ENCODE data around the gene TMEM8B.
A peak's percentile ranks its signal among the peaks of the same experiment; 100 is the strongest.

Gene TMEM8B

GRCh38 chr9:35814106-35814840, 14.8 kb upstream of the TMEM8B start:
- Histone ChIP-seq H3K9me3 (ENCODE audit: control insufficient read depth, insufficient read depth, low read length) (no peaks in the 10 kb centered on the region), H3K9ac (ENCODE audit: low read depth, low read length) (peak overlapping the region; percentile 79), H3K27me3 (ENCODE audit: control insufficient read depth, insufficient read depth, low read length) (no peaks in the 10 kb centered on the region), H3K4me3 (ENCODE audit: low read depth, low read length) (peak overlapping the region; percentile 82), H3K36me3 (ENCODE audit: control insufficient read depth, insufficient read depth, low read length) (no peaks in the 10 kb centered on the region), H3K4me1 (ENCODE audit: control insufficient read depth, insufficient read depth, low read length) (peaks cover 10% of the 10 kb centered on the region)

DNA sequence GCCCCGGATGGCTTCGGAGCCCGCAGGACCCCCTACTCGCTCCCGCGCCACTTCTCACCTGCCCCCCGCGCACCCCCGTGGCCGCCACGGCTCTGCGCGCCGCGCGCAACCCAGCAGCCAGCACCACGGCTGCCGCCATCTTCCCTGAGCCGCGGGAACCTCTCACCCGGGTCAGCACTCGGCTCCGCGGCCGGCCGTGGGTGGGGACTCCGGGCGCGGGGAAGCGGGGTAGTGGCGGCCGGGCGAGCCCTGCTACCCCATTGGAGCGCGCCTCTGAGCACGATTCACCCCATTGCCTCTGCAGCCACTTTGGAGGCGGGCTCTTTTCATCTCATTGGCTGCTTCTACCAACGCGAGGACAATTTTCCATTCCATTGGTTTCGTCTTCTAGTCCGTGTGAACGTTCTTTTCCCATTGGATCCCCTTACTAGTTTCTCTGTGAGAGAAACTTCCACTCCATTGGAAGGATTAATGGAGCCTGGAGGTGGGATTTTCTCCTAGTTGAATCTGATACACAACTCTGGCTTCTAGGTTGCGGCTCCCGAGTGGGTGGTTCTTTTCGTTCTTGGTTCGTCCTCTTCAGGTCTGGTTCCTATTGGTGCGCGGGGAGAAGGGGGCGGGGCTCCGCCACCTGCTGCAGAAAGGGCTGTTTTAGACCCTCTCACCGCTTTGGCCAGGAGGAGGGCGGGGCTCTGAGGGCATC, 14.0 kb upstream of the TMEM8B start, which contains the start of gene HINT2:
Gene HINT2 (minus strand): TSS at position 202 of the 703 bp plus-strand sequence. CDS start 63 bp downstream, at position 139.
- Histone ChIP-seq H3K36me3 (ENCODE audit: control insufficient read depth, insufficient read depth, low read length) (no peaks in the 10 kb centered on the region), H3K27me3 (ENCODE audit: control insufficient read depth, insufficient read depth, low read length) (no peaks in the 10 kb centered on the region)

GRCh38 chr9:35816708-35817107, 12.3 kb upstream of the TMEM8B start:
- Histone ChIP-seq H3K9me3 (ENCODE audit: control insufficient read depth, insufficient read depth, low read length) (no peaks in the 10 kb centered on the region), H3K4me3 (ENCODE audit: low read depth, low read length) (no peak overlapping the region), H3K9ac (ENCODE audit: low read depth, low read length) (no peak overlapping the region), H3K36me3 (ENCODE audit: control insufficient read depth, insufficient read depth, low read length) (no peaks in the 10 kb centered on the region), H3K4me1 (ENCODE audit: control insufficient read depth, insufficient read depth, low read length) (peaks cover 10% of the 10 kb centered on the region), H3K27me3 (ENCODE audit: control insufficient read depth, insufficient read depth, low read length) (no peaks in the 10 kb centered on the region)

More for the DNA sequence above, 14.0 kb upstream of the TMEM8B start, which contains the start of gene HINT2:
- Histone ChIP-seq H3K4me3 (ENCODE audit: low read depth, low read length) (peak within 1 kb of the TSS; percentile 82), H3K9ac (ENCODE audit: low read depth, low read length) (peak within 1 kb of the TSS; percentile 79), H3K9me3 (ENCODE audit: control insufficient read depth, insufficient read depth, low read length) (no peaks in the 10 kb centered on the region), H3K4me1 (ENCODE audit: control insufficient read depth, insufficient read depth, low read length) (peaks cover 10% of the 10 kb centered on the region)

- H3K27me3 ChIP-seq (ENCODE audit: control insufficient read depth, insufficient read depth, low read length), result no peaks in the 10 kb centered on the region
- H3K36me3 ChIP-seq (ENCODE audit: control insufficient read depth, insufficient read depth, low read length), result no peaks in the 10 kb centered on the region
Measured at GRCh38 chr9:35818341-35818740, 10.7 kb upstream of the TMEM8B start.

DNA sequence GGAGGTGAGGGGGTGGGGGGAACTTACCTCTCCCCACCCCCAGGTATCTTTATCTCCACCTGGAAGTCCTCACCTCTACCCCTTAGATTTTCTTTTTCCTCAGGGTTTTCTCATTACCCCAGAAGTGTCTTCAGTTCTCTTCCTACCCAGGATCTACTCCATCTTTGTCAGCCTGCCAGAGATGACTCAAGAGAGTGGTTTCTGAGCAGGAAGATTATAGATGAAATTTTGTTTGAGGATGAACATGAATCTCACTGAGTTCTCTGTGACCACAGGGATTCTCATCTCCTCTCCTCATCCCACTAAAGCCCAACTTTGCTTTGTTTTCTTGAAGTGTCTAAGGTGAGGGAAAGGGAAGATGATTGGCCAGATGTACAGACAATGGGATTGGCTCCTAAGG, 9.0 kb upstream of the TMEM8B start:
- Histone ChIP-seq H3K9ac (ENCODE audit: low read depth, low read length) (no peak overlapping the region), H3K9me3 (ENCODE audit: control insufficient read depth, insufficient read depth, low read length) (no peaks in the 10 kb centered on the region), H3K4me3 (ENCODE audit: low read depth, low read length) (no peak overlapping the region), H3K4me1 (ENCODE audit: control insufficient read depth, insufficient read depth, low read length) (peaks cover 10% of the 10 kb centered on the region), H3K36me3 (ENCODE audit: control insufficient read depth, insufficient read depth, low read length) (no peaks in the 10 kb centered on the region), H3K27me3 (ENCODE audit: control insufficient read depth, insufficient read depth, low read length) (no peaks in the 10 kb centered on the region)

More at GRCh38 chr9:35818341-35818740, 10.7 kb upstream of the TMEM8B start:
- no peak overlapping the region for H3K9ac ChIP-seq (ENCODE audit: low read depth, low read length)
- H3K4me3 ChIP-seq (ENCODE audit: low read depth, low read length), result no peak overlapping the region
- peaks cover 14% of the 10 kb centered on the region for H3K4me1 ChIP-seq (ENCODE audit: control insufficient read depth, insufficient read depth, low read length)
- H3K9me3 ChIP-seq (ENCODE audit: control insufficient read depth, insufficient read depth, low read length), result no peaks in the 10 kb centered on the region

GRCh38 chr9:35822926-35823325, 6.1 kb upstream of the TMEM8B start:
- H3K9me3 ChIP-seq (ENCODE audit: control insufficient read depth, insufficient read depth, low read length), result no peaks in the 10 kb centered on the region
- H3K4me3 ChIP-seq (ENCODE audit: low read depth, low read length), result no peak overlapping the region
- no peaks in the 10 kb centered on the region for H3K36me3 ChIP-seq (ENCODE audit: control insufficient read depth, insufficient read depth, low read length)
- no peak overlapping the region for H3K9ac ChIP-seq (ENCODE audit: low read depth, low read length)
- H3K4me1 ChIP-seq (ENCODE audit: control insufficient read depth, insufficient read depth, low read length), result peaks cover 10% of the 10 kb centered on the region
- peaks cover 2% of the 10 kb centered on the region for H3K27me3 ChIP-seq (ENCODE audit: control insufficient read depth, insufficient read depth, low read length)

DNA sequence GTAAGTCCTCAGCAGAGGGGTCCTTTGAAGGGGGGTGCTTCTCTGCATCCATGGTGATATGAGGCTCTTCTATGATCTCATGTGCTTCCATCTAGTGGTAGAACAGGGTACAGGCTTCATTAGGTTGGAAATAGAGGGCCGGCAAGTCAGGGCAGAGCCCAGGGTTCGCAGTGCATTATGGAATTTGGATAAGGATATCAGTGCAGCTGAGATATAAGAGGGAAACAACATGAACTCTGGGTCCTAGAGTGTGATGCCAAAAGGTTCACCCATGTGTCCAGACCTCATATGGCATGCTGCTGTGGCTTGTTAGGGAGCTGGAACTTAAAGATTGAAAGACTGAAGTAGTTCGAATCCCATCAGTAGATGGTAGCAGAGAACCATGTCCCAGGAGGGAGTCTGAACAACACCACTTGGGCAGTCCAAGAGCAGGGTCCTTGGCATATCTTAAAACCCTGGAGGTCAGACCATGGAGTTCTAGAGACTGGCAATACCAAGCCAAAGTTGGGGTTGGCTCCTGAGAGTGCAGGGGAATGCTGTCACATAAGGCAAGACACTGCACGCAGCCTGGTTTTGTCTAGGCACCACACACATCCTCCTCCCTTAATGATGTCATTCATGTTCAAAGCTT, 2.8 kb upstream of the TMEM8B start:
- Histone ChIP-seq H3K4me3 (ENCODE audit: low read depth, low read length) (no peak overlapping the region), H3K36me3 (ENCODE audit: control insufficient read depth, insufficient read depth, low read length) (no peaks in the 10 kb centered on the region), H3K9me3 (ENCODE audit: control insufficient read depth, insufficient read depth, low read length) (no peaks in the 10 kb centered on the region), H3K27me3 (ENCODE audit: control insufficient read depth, insufficient read depth, low read length) (peaks cover 2% of the 10 kb centered on the region), H3K4me1 (ENCODE audit: control insufficient read depth, insufficient read depth, low read length) (peaks cover 10% of the 10 kb centered on the region), H3K9ac (ENCODE audit: low read depth, low read length) (no peak overlapping the region)

DNA sequence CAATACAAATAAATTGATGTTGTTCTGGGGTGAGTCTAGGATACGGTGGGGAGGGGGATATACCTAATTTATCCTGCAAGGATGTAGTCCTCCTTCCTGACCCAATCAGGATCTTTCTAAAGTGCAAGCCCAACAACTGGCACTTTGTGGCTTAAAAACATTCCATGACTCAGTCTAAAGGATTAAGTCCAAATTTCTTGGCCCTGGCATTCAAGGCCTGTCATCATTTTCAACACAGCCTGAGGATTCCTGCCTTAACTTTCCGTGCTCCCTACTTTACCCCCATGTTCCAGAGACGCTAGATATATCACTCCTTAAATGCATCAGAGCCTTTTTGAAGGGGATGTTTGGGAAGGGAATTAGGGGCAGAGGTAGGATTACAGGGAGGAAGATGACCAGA, 1.5 kb upstream of the TMEM8B start:
- Histone ChIP-seq H3K36me3 (ENCODE audit: control insufficient read depth, insufficient read depth, low read length) (no peaks in the 10 kb centered on the region), H3K9ac (ENCODE audit: low read depth, low read length) (no peak overlapping the region), H3K9me3 (ENCODE audit: control insufficient read depth, insufficient read depth, low read length) (no peaks in the 10 kb centered on the region), H3K4me3 (ENCODE audit: low read depth, low read length) (no peak overlapping the region), H3K4me1 (ENCODE audit: control insufficient read depth, insufficient read depth, low read length) (peaks cover 10% of the 10 kb centered on the region), H3K27me3 (ENCODE audit: control insufficient read depth, insufficient read depth, low read length) (peaks cover 2% of the 10 kb centered on the region)

DNA sequence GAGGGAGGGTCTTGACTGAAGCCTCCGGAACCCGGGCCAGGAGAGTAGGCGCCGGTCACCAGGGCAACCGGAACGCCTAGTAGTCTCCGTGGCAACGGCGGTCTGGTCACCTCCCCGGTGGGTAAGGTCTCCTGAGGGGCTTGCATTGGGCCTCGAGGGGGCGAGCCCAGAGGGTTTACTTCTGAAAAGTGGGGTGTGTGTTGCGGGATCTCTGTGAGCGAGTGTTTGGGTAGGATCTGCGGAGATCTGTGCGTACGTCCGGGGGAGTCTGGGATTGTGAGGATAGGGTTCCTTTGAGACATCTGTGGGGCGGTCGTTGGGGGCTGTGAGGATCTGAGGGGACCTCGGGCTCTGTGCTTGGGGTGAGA, 328 bp upstream of the TMEM8B start, which contains the start of gene FAM221B:
Gene FAM221B (minus strand): TSS at position 17 of the 368 bp plus-strand sequence. CDS start 2,571 bp downstream, outside the sequence.
- no peak within 1 kb of the TSS for H3K9ac ChIP-seq (ENCODE audit: low read depth, low read length)
- peaks cover 2% of the 10 kb centered on the region for H3K27me3 ChIP-seq (ENCODE audit: control insufficient read depth, insufficient read depth, low read length)
- no peaks in the 10 kb centered on the region for H3K4me1 ChIP-seq (ENCODE audit: control insufficient read depth, insufficient read depth, low read length)
- no peaks in the 10 kb centered on the region for H3K9me3 ChIP-seq (ENCODE audit: control insufficient read depth, insufficient read depth, low read length)
- H3K4me3 ChIP-seq (ENCODE audit: low read depth, low read length), result peak within 1 kb of the TSS; percentile 79
- no peaks in the 10 kb centered on the region for H3K36me3 ChIP-seq (ENCODE audit: control insufficient read depth, insufficient read depth, low read length)

- H3K4me1 ChIP-seq (ENCODE audit: control insufficient read depth, insufficient read depth, low read length), result no peaks in the 10 kb centered on the region
- no peaks in the 10 kb centered on the region for H3K9me3 ChIP-seq (ENCODE audit: control insufficient read depth, insufficient read depth, low read length)
- H3K4me3 ChIP-seq (ENCODE audit: low read depth, low read length), result peak overlapping the region; percentile 79
- no peaks in the 10 kb centered on the region for H3K36me3 ChIP-seq (ENCODE audit: control insufficient read depth, insufficient read depth, low read length)
- H3K9ac ChIP-seq (ENCODE audit: low read depth, low read length), result no peak overlapping the region
- peaks cover 2% of the 10 kb centered on the region for H3K27me3 ChIP-seq (ENCODE audit: control insufficient read depth, insufficient read depth, low read length)
Measured at GRCh38 chr9:35829764-35830096, 702 bp downstream of the TMEM8B start.

- Histone ChIP-seq H3K36me3 (ENCODE audit: control insufficient read depth, insufficient read depth, low read length) (peaks cover 4% of the 10 kb centered on the region), H3K27me3 (ENCODE audit: control insufficient read depth, insufficient read depth, low read length) (peaks cover 2% of the 10 kb centered on the region), H3K4me1 (ENCODE audit: control insufficient read depth, insufficient read depth, low read length) (no peaks in the 10 kb centered on the region), H3K4me3 (ENCODE audit: low read depth, low read length) (no peak overlapping the region), H3K9me3 (ENCODE audit: control insufficient read depth, insufficient read depth, low read length) (no peaks in the 10 kb centered on the region), H3K9ac (ENCODE audit: low read depth, low read length) (no peak overlapping the region)
Measured at GRCh38 chr9:35831040-35831439, 2.0 kb downstream of the TMEM8B start.

All from iPS-15b (cell line).